HG03196 (cell line): Measurements from ENCODE around the gene RIMS1.

ENCODE experiments used
- ATAC-seq: cut with Tn5 transposase; IDR thresholded peaks from one replicate; pipeline ENCODE4 v1.9.1; 2021; ENCODE audit not compliant: unreplicated experiment

RIMS1 gene

DNA sequence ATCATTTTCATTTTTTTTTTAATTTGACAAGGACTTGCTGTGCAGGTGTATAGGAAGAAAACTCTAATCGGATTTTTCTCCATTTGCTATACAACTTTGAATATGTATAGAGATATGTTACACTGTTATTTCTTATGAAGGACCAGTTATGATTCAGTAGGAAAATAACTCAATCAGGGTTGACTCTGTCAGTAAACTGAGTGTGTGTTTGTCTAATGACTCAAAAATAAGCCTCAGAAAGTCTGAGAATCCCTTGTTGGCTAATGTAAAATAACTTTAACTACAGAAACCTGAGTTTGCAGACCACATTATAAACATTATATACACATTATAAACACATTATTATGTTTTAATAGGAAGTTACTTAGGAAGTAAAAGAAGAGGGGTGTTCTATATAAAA lies 352.6 kb downstream of the RIMS1 start:
- no peak for ATAC-seq

DNA sequence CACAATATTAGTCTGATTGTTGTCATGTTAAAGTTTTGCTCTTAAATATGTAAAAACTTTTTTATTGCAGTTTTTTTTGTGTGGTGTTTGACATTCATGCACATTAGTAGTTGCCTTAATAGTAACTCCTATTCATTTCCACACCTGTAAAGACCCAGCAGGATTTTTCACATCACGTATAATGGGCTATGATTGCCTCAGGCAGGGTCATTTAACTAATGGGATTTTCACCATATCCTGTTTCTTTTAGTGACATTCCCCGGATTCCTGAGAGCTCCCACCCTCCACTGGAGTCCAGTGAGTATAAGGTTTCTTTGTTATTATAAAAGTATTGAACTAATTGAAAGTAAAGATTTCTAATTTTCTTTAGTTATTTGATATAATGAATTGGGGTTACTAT lies 359.2 kb downstream of the RIMS1 start:
- ATAC-seq, result no peak

DNA sequence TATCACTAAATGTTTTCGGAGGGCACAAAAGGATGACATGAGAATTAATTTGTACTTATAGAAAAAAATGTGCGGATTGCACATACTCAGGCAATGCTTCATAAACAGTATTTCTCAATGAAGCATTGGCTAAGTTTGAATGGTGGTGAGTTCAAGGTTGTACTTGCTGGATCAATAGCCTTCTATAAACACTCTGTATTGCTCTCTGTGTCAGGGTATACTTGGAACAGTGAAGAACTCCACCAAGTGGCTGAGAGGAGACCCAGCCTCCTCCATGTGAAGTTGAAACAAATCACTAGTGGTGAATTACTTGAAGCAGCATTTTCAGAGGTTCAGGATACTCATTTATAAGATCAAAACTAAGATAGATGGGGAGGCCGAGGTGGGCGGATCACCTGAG lies 360.6 kb downstream of the RIMS1 start:
- ATAC-seq, result no peak

DNA sequence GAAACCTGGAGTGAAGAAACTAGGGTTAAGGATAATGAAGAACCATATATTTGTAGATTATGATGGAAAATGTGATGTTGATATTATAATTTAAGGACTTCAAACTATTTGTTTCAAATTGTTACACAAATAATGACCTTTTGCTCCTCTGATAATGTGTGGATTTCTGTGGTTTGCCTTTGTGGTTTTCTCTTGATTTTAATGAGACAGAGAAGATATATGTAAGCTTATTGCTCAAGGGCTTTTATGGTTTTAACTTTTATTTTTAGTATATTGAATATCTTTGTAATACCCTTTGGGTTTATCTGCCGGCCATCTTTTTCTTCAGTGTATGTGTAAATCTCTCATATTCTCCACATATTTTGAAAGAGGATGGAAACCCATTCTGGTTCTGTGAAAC lies 362.3 kb downstream of the RIMS1 start:
- ATAC-seq, result no peak

DNA sequence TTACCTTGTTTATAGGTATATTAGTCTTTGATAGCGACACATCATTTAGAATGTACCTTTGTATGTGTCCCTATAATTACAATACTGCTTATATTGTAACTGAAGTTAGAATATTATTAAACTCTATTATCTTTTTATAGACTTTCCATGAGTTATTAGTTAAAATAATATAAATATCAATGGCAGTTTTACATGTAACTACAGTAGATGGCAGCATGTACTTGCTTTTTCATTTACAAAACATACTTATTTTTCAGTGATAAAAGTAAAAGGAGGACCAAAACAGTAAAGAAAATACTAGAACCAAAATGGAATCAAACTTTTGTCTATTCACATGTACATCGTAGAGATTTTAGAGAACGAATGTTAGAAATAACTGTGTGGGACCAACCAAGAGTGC lies 364.3 kb downstream of the RIMS1 start:
- no peak for ATAC-seq

DNA sequence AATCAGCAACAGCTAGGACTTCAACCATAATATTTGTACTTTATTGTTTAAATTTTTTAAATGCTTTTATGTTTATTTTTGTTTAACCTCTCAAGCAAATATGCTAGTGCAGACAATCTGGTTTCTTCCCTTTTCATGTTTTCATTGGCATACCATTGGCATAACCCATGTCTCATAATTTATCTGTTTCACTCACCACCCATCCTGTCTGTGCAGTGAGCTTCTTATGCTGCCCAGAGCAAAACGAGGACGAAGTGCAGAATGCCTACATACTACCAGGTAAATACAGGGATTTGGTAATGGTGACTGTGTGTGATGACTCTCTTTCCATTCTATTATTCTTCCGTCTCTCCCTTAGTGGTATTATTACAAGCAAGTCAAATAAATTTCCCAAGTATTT lies 374.1 kb downstream of the RIMS1 start:
- no peak for ATAC-seq

DNA sequence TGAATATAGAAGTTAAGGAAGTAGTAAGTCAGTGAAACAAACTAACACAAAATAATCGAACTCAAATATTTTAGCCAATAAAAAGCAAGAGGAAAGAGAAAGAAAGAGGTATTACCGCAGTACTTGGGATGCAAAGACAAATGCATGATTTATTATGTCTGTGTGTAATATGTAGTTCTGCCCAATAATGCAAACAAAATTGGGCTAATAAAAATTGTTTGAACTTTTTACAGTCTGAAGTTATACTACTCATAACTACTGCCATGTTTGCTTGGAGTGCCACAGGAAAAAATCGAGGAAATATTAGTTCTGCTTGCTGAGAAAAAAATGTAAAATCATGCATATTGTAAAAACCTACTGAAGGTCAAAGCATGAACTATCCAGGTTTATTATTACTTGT lies 375.2 kb downstream of the RIMS1 start:
- ATAC-seq, result no peak

DNA sequence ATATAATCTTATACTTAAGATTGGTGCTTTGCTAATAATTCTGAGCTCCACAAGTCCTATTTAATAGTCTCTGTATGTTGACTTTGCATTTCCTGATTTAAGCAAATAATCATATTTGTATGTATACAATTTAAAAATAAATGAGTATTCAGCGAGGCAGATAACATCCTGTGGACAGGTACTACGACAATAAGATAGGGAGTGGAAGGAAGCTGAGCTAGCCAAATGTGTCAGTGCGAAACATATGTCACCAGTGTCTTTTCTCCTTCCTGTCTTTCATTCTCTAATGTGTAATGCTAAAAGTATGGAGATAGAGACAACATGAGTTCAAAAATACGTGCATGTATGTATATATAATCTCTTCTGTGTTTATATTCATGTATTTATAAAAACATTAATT lies 375.9 kb downstream of the RIMS1 start:
- no peak for ATAC-seq

DNA sequence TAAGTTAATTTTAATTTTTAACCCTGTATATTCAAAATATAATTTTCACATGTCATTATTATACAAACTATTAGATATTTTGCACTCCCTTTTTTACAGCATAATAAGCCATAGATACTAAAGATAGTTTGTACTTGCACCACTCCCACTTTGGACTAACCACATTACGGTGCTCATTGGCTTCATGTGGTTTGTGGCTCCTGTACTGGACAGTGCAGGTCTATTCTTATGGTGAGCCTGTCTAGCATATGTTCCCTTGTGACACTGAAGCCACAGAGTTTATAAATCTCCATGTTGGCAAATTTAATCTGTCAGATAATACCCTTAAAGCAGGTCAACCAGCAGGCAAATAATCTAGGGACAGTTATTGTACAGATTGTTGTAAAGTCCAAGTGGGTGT lies 381.1 kb downstream of the RIMS1 start:
- ATAC-seq, result no peak

DNA sequence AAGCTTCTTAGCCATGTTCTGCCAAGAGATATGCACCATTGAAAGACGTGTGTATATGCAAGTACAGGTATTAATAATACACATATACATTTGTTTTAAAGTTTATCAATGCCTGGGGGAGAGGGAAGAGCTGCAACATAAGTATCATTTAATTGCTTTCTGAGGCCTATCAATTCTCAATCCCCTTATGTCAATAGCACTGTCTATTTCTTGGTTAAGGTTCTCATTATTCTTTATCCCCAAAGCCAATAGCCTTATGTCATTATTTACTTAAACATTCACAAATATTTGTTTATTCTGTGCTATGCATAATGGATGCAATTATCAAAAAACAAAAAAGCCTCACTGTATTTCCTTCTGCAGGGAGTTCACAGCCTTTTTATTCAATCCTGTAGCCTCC lies 385.2 kb downstream of the RIMS1 start:
- ATAC-seq, result no peak

DNA sequence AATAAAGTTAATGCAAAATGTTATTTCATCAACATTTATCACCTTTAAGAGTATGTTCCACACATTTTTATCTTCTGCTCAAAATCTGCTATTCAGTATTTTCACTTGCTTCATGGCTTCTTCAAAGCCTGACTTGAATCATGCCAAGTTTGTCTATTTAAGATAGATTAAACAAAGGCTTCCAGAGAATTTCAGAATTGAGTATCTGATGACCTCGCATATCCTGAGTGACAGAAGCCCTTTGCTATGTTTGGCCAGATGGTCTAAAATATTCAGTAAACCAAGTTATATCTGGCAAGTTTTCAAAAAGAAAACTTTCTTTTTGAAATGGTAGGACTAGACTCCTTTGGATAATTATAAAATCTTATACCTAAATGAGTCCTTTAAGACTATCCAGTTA lies 386.6 kb downstream of the RIMS1 start:
- no peak for ATAC-seq

DNA sequence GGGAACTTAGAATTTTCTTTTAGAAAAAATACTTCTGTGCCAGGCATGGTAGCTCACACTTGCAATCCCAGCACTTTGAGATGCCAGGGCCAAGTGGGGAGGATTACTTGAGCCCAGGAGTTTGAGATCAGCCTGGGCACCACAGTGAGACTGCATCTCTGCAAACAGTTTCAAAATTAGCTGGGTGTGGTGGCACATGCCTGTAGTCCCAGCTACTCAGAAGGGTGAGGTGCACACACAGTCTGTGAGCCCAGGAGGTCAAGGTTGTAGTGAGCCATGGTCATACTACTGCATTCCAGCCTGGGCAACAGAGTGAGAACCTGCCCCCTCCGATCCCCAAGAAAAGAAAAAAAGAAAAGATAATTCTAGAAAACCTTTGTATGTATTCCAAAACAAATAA lies 389.5 kb downstream of the RIMS1 start:
- no peak for ATAC-seq

DNA sequence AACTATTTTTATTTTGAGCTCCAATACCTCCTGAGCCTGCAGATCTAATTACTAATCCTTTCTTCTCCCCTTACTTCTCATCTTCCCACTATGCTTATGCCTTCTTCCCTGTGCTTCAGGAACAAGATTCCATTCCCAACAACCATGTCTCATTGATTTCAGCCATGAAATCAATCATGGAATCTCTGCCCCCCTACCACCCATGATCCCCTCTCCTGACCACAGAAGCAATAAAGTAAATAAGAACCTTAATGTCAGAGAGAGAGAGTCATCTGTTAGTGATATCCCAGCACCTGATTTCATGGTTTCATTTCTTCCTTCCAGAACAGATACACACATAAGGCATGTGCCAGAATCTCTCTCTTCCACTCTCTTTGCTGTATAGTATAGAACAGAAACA lies 395.9 kb downstream of the RIMS1 start:
- ATAC-seq, result no peak

DNA sequence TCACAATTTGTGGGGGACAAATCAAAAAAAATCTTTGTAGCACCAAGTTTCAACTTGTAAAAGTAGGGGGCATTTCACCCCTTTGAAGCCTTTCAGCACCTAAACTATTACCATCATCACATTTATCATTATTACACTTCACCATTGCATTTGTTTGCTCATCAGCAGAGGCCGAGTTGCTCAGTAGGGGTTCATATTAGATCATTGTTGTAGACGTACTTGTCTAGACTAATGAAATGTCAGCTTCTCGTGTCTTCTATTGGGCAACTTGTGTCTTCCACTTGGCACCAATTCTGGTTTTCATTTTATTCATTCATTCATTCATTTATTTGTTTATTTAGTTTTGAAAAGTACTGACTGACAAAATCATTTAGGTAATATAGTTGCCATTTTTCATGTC lies 397.2 kb downstream of the RIMS1 start:
- no peak for ATAC-seq

DNA sequence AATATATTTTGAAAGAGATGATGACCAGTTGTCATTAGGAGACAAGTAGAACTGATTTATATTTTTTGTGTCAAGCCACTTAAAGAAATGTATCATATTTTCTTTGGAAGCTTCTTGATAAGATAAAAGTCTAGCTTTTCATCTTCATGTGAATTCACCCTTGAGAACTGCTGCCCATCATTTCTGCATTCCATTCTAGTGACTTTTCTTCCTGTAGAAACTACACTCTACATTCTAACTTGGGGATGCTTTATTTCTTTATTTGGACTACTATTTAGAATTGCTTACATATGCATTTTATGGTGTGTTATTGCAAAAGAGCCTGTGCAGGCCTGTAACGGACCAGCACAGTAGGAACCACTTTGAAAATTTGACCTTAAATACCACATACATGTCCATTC lies 400.6 kb downstream of the RIMS1 start:
- no peak for ATAC-seq

DNA sequence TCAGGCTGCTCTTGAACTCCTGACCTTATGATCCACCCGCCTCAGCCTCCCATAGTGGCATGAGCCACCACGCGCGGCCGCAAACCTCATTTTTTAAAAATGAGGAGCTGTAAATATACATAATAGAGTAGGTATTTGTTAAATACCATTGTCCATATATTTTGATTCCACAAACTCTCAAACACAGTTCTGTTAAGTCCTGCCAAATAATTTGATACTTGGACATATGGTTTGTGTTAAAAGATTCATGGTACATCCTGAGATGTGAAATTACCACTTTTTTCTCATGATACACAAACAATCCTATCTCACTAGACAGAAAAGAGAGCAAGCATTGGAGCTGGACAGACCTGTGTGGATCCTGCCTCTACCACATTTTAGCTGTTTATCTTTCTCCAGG lies 401.5 kb downstream of the RIMS1 start:
- no peak for ATAC-seq

DNA sequence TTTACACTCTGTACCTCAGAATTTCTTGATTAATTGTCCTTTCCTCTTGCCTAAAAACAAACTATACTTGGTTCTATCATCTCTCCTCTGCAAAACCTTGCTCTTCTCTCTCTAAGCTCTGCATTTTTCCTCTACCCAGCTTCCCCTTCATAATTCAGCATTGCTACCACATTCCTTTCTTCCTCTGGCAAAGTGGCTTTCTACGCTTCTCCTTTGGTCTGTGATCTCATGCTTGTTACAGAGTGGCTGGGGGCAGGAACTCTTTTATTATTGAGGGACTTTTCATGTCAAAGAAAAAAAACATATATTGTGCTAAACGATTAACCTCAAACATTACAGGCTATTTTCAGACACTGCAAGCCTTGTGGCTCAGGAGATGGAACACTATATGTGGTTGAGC lies 402.2 kb downstream of the RIMS1 start:
- ATAC-seq, result no peak

DNA sequence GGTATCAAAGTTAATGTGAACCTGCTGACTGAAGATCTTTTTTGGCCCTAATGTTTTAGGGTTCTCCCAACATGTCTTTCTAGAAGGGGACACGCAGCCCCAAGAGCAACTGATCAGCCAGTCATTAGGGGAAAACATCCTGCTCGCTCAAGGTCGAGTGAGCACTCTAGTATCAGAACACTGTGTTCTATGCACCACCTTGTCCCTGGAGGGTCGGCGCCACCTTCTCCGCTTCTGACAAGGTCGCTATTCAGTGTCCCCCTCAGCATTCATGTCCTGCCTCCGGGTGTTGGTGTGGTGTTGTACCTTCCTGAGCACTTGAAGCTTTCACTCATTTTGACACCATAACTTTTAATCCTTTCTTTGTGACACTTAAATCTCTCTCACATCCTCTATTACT lies 404.3 kb downstream of the RIMS1 start:
- no peak for ATAC-seq

DNA sequence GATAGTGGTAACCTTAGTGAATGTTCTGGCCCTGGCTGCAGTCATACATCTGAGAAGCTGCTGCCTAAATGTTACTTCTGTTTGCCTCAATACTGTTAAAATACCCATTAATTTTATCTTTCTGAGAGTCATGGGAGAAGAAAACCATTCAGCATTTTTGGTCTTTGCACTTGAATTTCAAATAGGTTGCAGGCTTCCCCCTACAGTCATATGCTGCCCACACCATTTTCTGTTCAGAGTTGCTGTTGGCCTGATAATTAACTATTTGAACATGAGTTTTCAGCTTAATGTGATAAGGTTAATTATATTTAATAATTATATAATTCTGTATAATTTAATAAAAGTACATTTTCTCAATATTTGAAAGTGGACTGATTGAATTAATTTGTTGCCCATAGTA lies 410.0 kb downstream of the RIMS1 start:
- no peak for ATAC-seq

DNA sequence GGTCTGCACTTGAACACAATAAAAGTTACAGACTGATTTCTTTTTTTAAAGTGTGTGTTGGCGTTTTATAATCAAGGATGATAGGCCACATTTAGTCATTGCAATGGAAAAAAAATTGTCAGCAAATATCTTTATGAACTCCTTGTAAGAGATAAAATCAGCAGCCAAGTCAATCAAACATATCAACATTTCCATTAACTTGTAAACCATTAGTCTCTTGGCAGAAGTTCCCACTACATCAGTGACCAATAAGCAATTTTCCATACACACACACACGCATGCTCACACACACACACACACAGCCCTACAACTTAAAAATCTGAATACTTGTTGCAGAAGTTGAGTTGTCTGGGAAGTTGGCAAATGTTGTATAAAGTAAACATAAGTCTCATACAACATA lies 419.6 kb downstream of the RIMS1 start:
- ATAC-seq, result no peak

DNA sequence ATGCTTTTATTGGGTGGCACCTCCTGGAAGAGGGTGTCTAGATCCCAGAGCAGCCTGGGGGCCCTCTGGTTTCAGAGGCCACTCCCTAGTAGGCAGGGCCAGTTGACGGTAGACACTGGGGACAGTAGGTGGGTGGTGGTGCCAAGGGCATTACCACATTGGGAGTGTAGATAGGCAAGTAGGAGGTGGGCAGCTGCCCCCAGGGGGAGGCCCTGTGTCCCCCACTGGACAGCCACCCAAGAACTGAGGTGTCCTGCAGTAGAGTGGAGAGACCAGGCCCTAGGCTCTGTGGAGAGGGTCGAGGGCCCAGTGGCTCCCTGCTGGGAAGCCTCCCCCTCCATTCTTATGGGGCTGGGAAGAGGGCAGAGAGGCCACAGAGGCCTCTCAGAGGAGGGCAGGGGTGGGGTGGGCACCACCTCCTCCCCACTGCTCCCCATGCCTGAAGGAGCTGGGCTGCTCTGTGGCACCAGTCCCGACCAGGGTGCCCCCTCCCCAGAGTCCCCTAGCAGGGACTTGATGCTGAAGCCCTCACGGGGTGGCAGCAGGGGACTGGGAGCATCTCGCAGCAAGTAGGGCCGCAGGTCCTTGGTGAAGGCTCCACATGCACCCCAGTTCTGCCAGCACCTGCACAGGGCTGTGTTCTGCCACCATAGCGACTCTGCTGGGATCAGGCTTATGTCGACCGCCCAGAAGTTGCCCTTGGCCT lies 430.5 kb downstream of the RIMS1 start:
- ATAC-seq, result no peak

DNA sequence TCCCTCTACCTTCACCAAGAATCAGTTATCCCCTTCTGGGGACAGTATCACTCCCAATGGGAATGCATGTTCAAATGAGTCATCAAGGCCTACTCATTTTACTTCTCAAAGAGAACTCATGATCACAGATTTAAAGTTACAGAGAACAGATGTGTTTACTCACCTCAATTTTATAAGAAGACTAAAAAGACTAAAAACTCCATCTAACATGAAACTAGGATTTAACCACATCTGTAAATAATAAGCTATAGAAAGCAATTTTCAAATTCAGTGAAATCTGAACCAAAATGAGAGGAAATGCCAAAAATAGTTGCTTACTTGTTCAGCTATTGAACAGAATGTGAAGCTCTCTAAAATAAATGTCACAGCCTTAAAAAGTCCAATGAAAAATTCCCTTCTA lies 435.4 kb downstream of the RIMS1 start:
- no peak for ATAC-seq

DNA sequence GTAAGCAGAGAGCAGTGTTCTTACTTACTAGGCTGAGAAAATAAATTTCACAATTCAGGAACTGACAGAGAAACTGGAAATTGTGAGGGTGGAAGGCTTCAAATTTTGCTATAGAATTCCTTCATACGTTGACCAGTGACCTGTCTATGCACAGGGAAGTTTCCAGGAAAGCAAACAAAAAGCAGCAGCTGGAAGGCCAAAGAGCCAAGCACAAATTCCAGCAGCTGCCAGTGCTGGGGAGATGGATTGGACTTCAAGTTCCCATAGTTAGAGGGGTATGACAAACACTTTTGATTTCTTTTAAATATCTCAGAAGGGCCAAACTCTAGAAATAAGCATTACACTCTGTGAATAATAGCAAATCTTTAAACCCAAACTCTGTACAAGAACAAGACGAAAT lies 436.4 kb downstream of the RIMS1 start:
- no peak for ATAC-seq

DNA sequence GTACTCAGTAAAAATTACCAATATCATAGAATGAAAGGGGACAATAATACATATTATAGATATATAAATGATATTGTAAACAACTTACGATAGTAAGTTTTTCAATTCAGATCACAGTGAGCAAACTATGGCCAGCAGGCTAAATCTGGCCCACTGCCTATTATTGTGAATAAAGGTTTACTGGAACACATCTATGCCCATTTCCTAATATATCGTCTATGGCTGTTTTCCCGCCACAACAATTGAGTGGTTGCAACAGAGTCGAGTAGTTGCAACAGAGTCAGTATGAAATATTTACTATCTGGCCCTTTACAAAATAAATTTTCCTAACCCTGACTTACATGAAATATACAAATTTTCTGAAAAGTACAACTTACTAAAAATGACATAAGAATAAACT lies 438.2 kb downstream of the RIMS1 start:
- no peak for ATAC-seq
